K562 (cell line): ENCODE results near the gene PIK3R2. TPM values are rescaled to one million over a fixed set of nuclear protein-coding genes. Genes with fewer than 3 reads are reported as not detected.

Experiments
- AFF4 ChIP-seq: sonication (generic); formaldehyde crosslinking; IDR thresholded peaks from 2 replicates; pipeline ENCODE4 v1.8.0; 2023; ENCODE audit warnings: mild to moderate bottlenecking, missing genetic modification reagents
- ATF4 ChIP-seq: fragments of 450-650 bp; formaldehyde crosslinking; IDR thresholded peaks from 2 replicates; pipeline ENCODE4 v1.4.0; 2022; ENCODE audit warnings: mild to moderate bottlenecking, moderate library complexity
- BRD4 ChIP-seq: fragments of 200-600 bp; sonication (generic); IDR thresholded peaks from 2 replicates; pipeline ENCODE4 v1.6.1; 2017; ENCODE audit warnings: inconsistent platforms
- FOXO4 ChIP-seq: fragments of 450-650 bp; formaldehyde crosslinking; IDR thresholded peaks from 2 replicates; pipeline ENCODE4 v1.4.0; 2020; ENCODE audit warnings: mild to moderate bottlenecking, moderate library complexity
- HNRNPUL1 ChIP-seq: fragments of 200-400 bp; formaldehyde crosslinking; IDR thresholded peaks from 2 replicates; pipeline ENCODE4 v1.6.1; 2017; ENCODE audit warnings: low read length
- JUN ChIP-seq, 2 experiments: sonication (generic) in 1 of 2; formaldehyde crosslinking in 1 of 2; IDR thresholded peaks; 2 replicates each; pipeline versions ENCODE4 v1.6.1 to v1.8.0; 2012 to 2022; ENCODE audit warnings: borderline replicate concordance in 2 of 2, mild to moderate bottlenecking in 2 of 2, improper control_type of control experiment in 1 of 2, low read depth in 1 of 2, low read length in 1 of 2, missing genetic modification reagents in 1 of 2
- KAT7 ChIP-seq: sonication (generic); formaldehyde crosslinking; IDR thresholded peaks from 2 replicates; pipeline ENCODE4 v1.8.0; 2022; ENCODE audit warnings: missing genetic modification reagents, mild to moderate bottlenecking, borderline replicate concordance
- MAZ ChIP-seq, 2 experiments: fragments of 450-650 bp in 1 of 2; sonication (generic) in 1 of 2; formaldehyde crosslinking; IDR thresholded peaks in 1 of 2; conservative IDR thresholded peaks in 1 of 2; 2 replicates each; pipeline versions ENCODE4 v1.4.0 to v1.5.0; 2020; ENCODE audit warnings: mild to moderate bottlenecking in 1 of 2, missing genetic modification reagents in 1 of 2
- NR1H2 ChIP-seq: sonication (generic); formaldehyde crosslinking; IDR thresholded peaks from 2 replicates; pipeline ENCODE4 v1.4.0; 2020; ENCODE audit warnings: mild to moderate bottlenecking, missing genetic modification reagents
- POLR3G ChIP-seq: IDR thresholded peaks from 2 replicates; pipeline ENCODE4 v1.6.1; 2011; ENCODE audit not compliant: insufficient read length, insufficient replicate concordance; ENCODE audit errors: extremely low read depth
- RBM34 ChIP-seq: fragments of 200-400 bp; formaldehyde crosslinking; IDR thresholded peaks from 2 replicates; pipeline ENCODE4 v1.6.1; 2018; ENCODE audit warnings: low read length, borderline replicate concordance; ENCODE audit not compliant: insufficient read depth
- RNF219 ChIP-seq: fragments of 250-450 bp; sonication (Bioruptor Pico); IDR thresholded peaks from 2 replicates; pipeline ENCODE4 v1.5.0; 2022; ENCODE audit warnings: mild to moderate bottlenecking
- SMARCE1 ChIP-seq: fragments of 450-650 bp; IDR thresholded peaks from 2 replicates; pipeline ENCODE4 v1.7.1; 2016; ENCODE audit warnings: mild to moderate bottlenecking
- SMC3 ChIP-seq: conservative IDR thresholded peaks from 2 replicates; pipeline ENCODE4 v1.6.1; 2011; ENCODE audit warnings: low read depth, low read length, improper control_type of control experiment; ENCODE audit not compliant: insufficient read depth
- TEAD1 ChIP-seq, 2 experiments: fragments of 450-650 bp in 1 of 2; sonication (generic) in 1 of 2; formaldehyde crosslinking; IDR thresholded peaks; 2 replicates each; pipeline versions ENCODE4 v1.4.0 to v1.8.0; 2020 to 2022; ENCODE audit warnings: mild to moderate bottlenecking in 2 of 2, missing genetic modification reagents in 1 of 2
- ZFP91 ChIP-seq: sonication (generic); formaldehyde crosslinking; IDR thresholded peaks from 2 replicates; pipeline ENCODE4 v1.8.0; 2022; ENCODE audit warnings: mild to moderate bottlenecking, missing genetic modification reagents
- ZNF431 ChIP-seq: sonication (generic); formaldehyde crosslinking; IDR thresholded peaks from 2 replicates; pipeline ENCODE4 v1.8.0; 2022; ENCODE audit warnings: mild to moderate bottlenecking, missing genetic modification reagents
- polyA plus RNA-seq, 8 experiments: library from polyadenylated mRNA; depleted of rRNA in 4 of 8; stranded (reverse) in 5 of 8; unstranded in 3 of 8; fragments of >200 nt; fragmentation: Nextera tagmentation in 2 of 8; fragmentation: Illumina TruSeq in 1 of 8; extraction: Ambion mirVana in 2 of 8; extraction: Trizol in 1 of 8; gene quantifications; 2 replicates each; pipeline versions ENCODE4 v1.2.1 to v1.2.3, GENCODE V29; 2011 to 2014; ENCODE audit warnings: inconsistent platforms in 1 of 8, missing spikeins in 1 of 8
- total RNA-seq, 7 experiments: library from RNA; depleted of rRNA in 6 of 7; stranded (reverse); fragments of >200 nt in 6 of 7; fragmentation: Illumina TruSeq in 2 of 7; extraction: Trizol in 2 of 7; gene quantifications; 2 replicates each; pipeline versions ENCODE4 v1.2.1 to v1.2.3, GENCODE V29; 2011 to 2021; ENCODE audit warnings: low replicate concordance in 1 of 7

The PIK3R2 gene
- total and polyA plus RNA-seq, 9 of the 15 experiments (the other 6 are each of a cell fraction or from before 2014, with no cell fraction given): 0.39 to 37.9 (median 5.3) TPM

- no peak for TF ChIP-seq RNF219
- no peak for TF ChIP-seq NR1H2 (CRISPR knock-in tag)
- TF ChIP-seq KAT7 (CRISPR knock-in tag): no peak
- TF ChIP-seq ATF4 (CRISPR knock-in tag): no peak
- TF ChIP-seq FOXO4 (CRISPR knock-in tag): no peak
- TF ChIP-seq RBM34: no peak
- TF ChIP-seq JUN (IDR thresholded peaks at IDR 0.05; ENCODE audit: borderline replicate concordance, low read depth, low read length): no peak
- TF ChIP-seq JUN (CRISPR knock-in tag; IDR thresholded peaks at IDR 0.05; ENCODE audit: borderline replicate concordance): no peak
- TF ChIP-seq MAZ (CRISPR knock-in tag; conservative IDR thresholded peaks at IDR 0.05 in 1 of 2, IDR thresholded peaks at IDR 0.05 in 1 of 2): no peak
- TF ChIP-seq SMARCE1: no peak
- peak; percentile 36; the same call in 1 of the 2 replicates for TF ChIP-seq SMC3
- TF ChIP-seq TEAD1 (CRISPR knock-in tag; IDR thresholded peaks at IDR 0.05): no peak
- TF ChIP-seq AFF4 (CRISPR knock-in tag): no peak
- no peak for TF ChIP-seq BRD4
- TF ChIP-seq POLR3G: no peak
- TF ChIP-seq ZNF431 (CRISPR knock-in tag): peak; percentile 59; the same call in 1 of the 2 replicates
- no peak for TF ChIP-seq HNRNPUL1
- TF ChIP-seq ZFP91: no peak
These were observed 49.9 kb downstream of the PIK3R2 start (continued) for GRCh38 chr19:18202778-18203407.
